HEK293 (cell line): ENCODE data around the gene QRICH1.

Experiments
- CTCF ChIA-PET: fragments of 350-600 bp; formaldehyde crosslinking; extraction: SDS; loops from one replicate; lab custom pipeline; 2021; ENCODE audit warnings: antibody characterized with exemption; lab: Yijun Ruan, JAX
- POLR2A ChIA-PET: fragments of 300-600 bp; formaldehyde crosslinking; extraction: SDS; loops from one replicate; lab custom pipeline; 2020; ENCODE audit warnings: antibody characterized with exemption, inconsistent platforms; lab: Yijun Ruan, JAX
- H3K27ac ChIP-seq: fragments of 200-500 bp; sonication (Bioruptor generic); 2 replicates; pipeline ENCODE4 v1.5.1; 2014; ENCODE audit warnings: low read depth, low read length, control low read depth, inconsistent platforms; ENCODE audit errors: extremely low read depth
- H3K36me3 ChIP-seq, 2 experiments: fragments of 200-500 bp in 1 of 2; sonication (Bioruptor generic) in 1 of 2; 1 replicate in 1 of 2; 2 replicates in 1 of 2; pipeline ENCODE4 v1.5.1; 2014 to 2017; ENCODE audit warnings: inconsistent platforms in 2 of 2, low read length in 2 of 2; ENCODE audit not compliant: control insufficient read depth in 2 of 2, insufficient read depth in 1 of 2
- H3K4me1 ChIP-seq: fragments of 200-500 bp; sonication (Bioruptor generic); 2 replicates; pipeline ENCODE4 v1.5.1; 2014; ENCODE audit warnings: mild to moderate bottlenecking, low read length, inconsistent platforms; ENCODE audit not compliant: control insufficient read depth, insufficient read depth
- H3K4me3 ChIP-seq: 2 replicates; pipeline ENCODE4 v1.5.1; 2011; ENCODE audit warnings: low read depth, mild to moderate bottlenecking, control low read depth, low read length, moderate library complexity
- H3K9me3 ChIP-seq: fragments of 200-500 bp; sonication (Bioruptor generic); 2 replicates; pipeline ENCODE4 v1.5.1; 2014; ENCODE audit warnings: low read depth, low read length, inconsistent platforms; ENCODE audit not compliant: control insufficient read depth, insufficient read depth
- FEZF1 ChIP-seq: fragments of 450-650 bp; formaldehyde crosslinking; IDR thresholded peaks from 2 replicates; pipeline ENCODE4 v1.5.1; 2016; ENCODE audit warnings: missing biosample characterization, missing genetic modification characterization
- GFI1B ChIP-seq: fragments of 450-650 bp; formaldehyde crosslinking; IDR thresholded peaks from 2 replicates; pipeline ENCODE4 v1.5.1; 2016; ENCODE audit warnings: missing biosample characterization, missing genetic modification characterization
- KLF1 ChIP-seq: fragments of 450-650 bp; formaldehyde crosslinking; IDR thresholded peaks from 2 replicates; pipeline ENCODE4 v1.5.1; 2016; ENCODE audit warnings: missing biosample characterization, missing genetic modification characterization
- PRDM1 ChIP-seq: fragments of 450-650 bp; formaldehyde crosslinking; IDR thresholded peaks from 2 replicates; pipeline ENCODE4; 2016; ENCODE audit warnings: missing biosample characterization, missing genetic modification characterization
- REPIN1 ChIP-seq: fragments of 450-650 bp; formaldehyde crosslinking; IDR thresholded peaks from 2 replicates; pipeline ENCODE4 v1.5.1; 2017; ENCODE audit warnings: missing biosample characterization, missing genetic modification characterization, low read depth
- SP7 ChIP-seq: fragments of 450-650 bp; formaldehyde crosslinking; IDR thresholded peaks from 2 replicates; pipeline ENCODE4 v1.5.1; 2016; ENCODE audit warnings: missing biosample characterization, missing genetic modification characterization
- TRIM28 ChIP-seq: IDR thresholded peaks from 2 replicates; pipeline ENCODE4 v1.6.1; 2011; ENCODE audit warnings: low read length, control low read depth, borderline replicate concordance
- ZBTB48 ChIP-seq: fragments of 450-650 bp; formaldehyde crosslinking; IDR thresholded peaks from 2 replicates; pipeline ENCODE4 v1.5.1; 2016; ENCODE audit warnings: missing biosample characterization, missing genetic modification characterization
- ZFP37 ChIP-seq: fragments of 450-650 bp; formaldehyde crosslinking; IDR thresholded peaks from 2 replicates; pipeline ENCODE4 v1.5.1; 2016; ENCODE audit warnings: missing biosample characterization, missing genetic modification characterization
- ZNF121 ChIP-seq: fragments of 450-650 bp; formaldehyde crosslinking; IDR thresholded peaks from 2 replicates; pipeline ENCODE4 v1.5.1; 2016; ENCODE audit warnings: missing biosample characterization, missing genetic modification characterization
- ZNF133 ChIP-seq: fragments of 450-650 bp; formaldehyde crosslinking; IDR thresholded peaks from 2 replicates; pipeline ENCODE4 v1.5.1; 2016; ENCODE audit warnings: missing biosample characterization, missing genetic modification characterization
- ZNF211 ChIP-seq: fragments of 450-650 bp; formaldehyde crosslinking; IDR thresholded peaks from 2 replicates; pipeline ENCODE4 v1.5.1; 2016; ENCODE audit warnings: low read depth, missing biosample characterization, missing genetic modification characterization
- ZNF274 ChIP-seq, 2 experiments: fragments of 200-500 bp in 1 of 2; fragments of 450-650 bp in 1 of 2; sonication (Bioruptor generic) in 1 of 2; formaldehyde crosslinking in 1 of 2; IDR thresholded peaks; 2 replicates each; pipeline versions ENCODE4 v1.5.1 to v1.6.1; 2014 to 2016; ENCODE audit warnings: borderline replicate concordance in 1 of 2, inconsistent platforms in 1 of 2, low read length in 1 of 2, missing biosample characterization in 1 of 2, missing genetic modification characterization in 1 of 2
- ZNF341 ChIP-seq: fragments of 450-650 bp; formaldehyde crosslinking; IDR thresholded peaks from 2 replicates; pipeline ENCODE4; 2016; ENCODE audit warnings: low read depth, missing biosample characterization, missing genetic modification characterization
- ZNF366 ChIP-seq: fragments of 450-650 bp; formaldehyde crosslinking; conservative IDR thresholded peaks from 2 replicates; pipeline ENCODE4 v1.5.1; 2016; ENCODE audit warnings: missing biosample characterization, missing genetic modification characterization
- ZNF510 ChIP-seq: fragments of 450-650 bp; formaldehyde crosslinking; IDR thresholded peaks from 2 replicates; pipeline ENCODE4 v1.5.1; 2018; ENCODE audit warnings: mild to moderate bottlenecking, missing genetic modification characterization, missing biosample characterization; ENCODE audit not compliant: insufficient replicate concordance
- ZNF529 ChIP-seq: fragments of 450-650 bp; formaldehyde crosslinking; IDR thresholded peaks from 2 replicates; pipeline ENCODE4 v1.5.1; 2017; ENCODE audit warnings: missing genetic modification characterization, missing biosample characterization; ENCODE audit not compliant: insufficient replicate concordance
- ZNF76 ChIP-seq: fragments of 450-650 bp; formaldehyde crosslinking; IDR thresholded peaks from 2 replicates; pipeline ENCODE4; 2016; ENCODE audit warnings: low read depth, missing biosample characterization, missing genetic modification characterization, borderline replicate concordance
- TF ChIP-seq, protein P1 (sequence below): fragments of 450-650 bp; formaldehyde crosslinking; IDR thresholded peaks from 2 replicates; pipeline ENCODE4 v1.5.1; 2016; ENCODE audit warnings: missing biosample characterization, missing genetic modification characterization, low read depth
- TF ChIP-seq, protein P2 (sequence below): fragments of 450-650 bp; formaldehyde crosslinking; IDR thresholded peaks from 2 replicates; pipeline ENCODE4 v1.5.1; 2017; ENCODE audit warnings: missing biosample characterization, missing genetic modification characterization
- TF ChIP-seq, protein P3 (sequence below): fragments of 450-650 bp; formaldehyde crosslinking; IDR thresholded peaks from 2 replicates; pipeline ENCODE4 v1.5.1; 2016; ENCODE audit warnings: missing biosample characterization, missing genetic modification characterization, borderline replicate concordance
- TF ChIP-seq, protein P4 (sequence below): fragments of 450-650 bp; formaldehyde crosslinking; IDR thresholded peaks from 2 replicates; pipeline ENCODE4 v1.5.1; 2016; ENCODE audit warnings: missing biosample characterization, missing genetic modification characterization

Gene QRICH1

DNA sequence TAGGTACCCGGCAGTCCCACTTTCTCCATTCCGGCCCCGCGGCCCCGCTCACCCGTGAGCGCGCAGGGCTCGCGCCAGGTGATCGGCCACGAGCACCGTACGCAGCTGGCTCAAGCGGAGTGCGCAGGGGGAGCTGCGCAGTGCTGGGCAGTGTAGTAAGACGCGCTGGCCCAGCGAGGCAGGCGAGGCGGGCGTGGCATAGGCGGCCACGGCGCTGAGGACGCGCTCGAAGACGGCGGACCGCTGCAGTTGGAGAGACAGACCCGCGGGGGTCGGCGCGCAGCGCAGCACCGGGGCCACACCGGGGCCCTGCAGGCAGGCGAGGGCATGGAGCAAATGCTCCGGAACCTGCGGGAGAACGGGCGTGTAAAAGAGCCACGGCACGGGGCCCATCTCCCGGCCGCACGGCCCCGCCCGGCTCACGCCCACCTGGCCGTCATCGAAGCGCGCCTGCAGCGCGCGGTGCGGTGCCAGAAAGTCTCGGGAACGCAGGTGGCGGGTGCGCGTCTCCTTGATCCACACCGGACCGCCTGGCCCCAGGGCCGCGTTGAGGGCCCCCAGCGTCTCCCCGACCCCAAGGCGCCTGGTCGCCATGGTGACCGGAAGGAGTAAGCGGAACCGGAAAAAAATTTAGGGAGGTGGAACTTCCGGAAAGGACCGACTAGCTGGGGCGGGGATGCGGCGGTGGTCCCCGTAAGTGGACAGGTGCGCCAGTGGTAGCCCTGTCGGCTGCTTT lies 75.7 kb downstream of the QRICH1 start, which contains the start of gene DALRD3 (continued):
- TF ChIP-seq, protein P1, sequence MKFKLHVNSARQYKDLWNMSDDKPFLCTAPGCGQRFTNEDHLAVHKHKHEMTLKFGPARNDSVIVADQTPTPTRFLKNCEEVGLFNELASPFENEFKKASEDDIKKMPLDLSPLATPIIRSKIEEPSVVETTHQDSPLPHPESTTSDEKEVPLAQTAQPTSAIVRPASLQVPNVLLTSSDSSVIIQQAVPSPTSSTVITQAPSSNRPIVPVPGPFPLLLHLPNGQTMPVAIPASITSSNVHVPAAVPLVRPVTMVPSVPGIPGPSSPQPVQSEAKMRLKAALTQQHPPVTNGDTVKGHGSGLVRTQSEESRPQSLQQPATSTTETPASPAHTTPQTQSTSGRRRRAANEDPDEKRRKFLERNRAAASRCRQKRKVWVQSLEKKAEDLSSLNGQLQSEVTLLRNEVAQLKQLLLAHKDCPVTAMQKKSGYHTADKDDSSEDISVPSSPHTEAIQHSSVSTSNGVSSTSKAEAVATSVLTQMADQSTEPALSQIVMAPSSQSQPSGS, result no peak
- TF ChIP-seq, protein P2, sequence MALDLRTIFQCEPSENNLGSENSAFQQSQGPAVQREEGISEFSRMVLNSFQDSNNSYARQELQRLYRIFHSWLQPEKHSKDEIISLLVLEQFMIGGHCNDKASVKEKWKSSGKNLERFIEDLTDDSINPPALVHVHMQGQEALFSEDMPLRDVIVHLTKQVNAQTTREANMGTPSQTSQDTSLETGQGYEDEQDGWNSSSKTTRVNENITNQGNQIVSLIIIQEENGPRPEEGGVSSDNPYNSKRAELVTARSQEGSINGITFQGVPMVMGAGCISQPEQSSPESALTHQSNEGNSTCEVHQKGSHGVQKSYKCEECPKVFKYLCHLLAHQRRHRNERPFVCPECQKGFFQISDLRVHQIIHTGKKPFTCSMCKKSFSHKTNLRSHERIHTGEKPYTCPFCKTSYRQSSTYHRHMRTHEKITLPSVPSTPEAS (tag by site-specific recombination), result no peak; the same call in 1 of the 2 replicates
- TF ChIP-seq ZNF121 (tag by site-specific recombination) (peak; percentile 96), REPIN1 (no peak), SP7 (0 out of 2 replicates have a peak, but pooled peaks have one; percentile 22), GFI1B (tag by site-specific recombination) (no peak), TRIM28 (no peak), ZNF366 (tag by site-specific recombination) (no peak), ZBTB48 (0 out of 2 replicates have a peak, but pooled peaks have one; percentile 25), ZNF211 (tag by site-specific recombination) (no peak), FEZF1 (tag by site-specific recombination) (no peak), ZNF510 (tag by site-specific recombination) (no peak), ZFP37 (tag by site-specific recombination) (no peak), ZNF274 (IDR thresholded peaks at IDR 0.05; ENCODE audit: low read length) (no peak), ZNF274 (tag by site-specific recombination; IDR thresholded peaks at IDR 0.05; ENCODE audit: borderline replicate concordance) (no peak), ZNF341 (peak; percentile 39; the same call in 1 of the 2 replicates), ZNF76 (tag by site-specific recombination) (peak; percentile 39; the same call in 1 of the 2 replicates)
- TF ChIP-seq, protein P3, sequence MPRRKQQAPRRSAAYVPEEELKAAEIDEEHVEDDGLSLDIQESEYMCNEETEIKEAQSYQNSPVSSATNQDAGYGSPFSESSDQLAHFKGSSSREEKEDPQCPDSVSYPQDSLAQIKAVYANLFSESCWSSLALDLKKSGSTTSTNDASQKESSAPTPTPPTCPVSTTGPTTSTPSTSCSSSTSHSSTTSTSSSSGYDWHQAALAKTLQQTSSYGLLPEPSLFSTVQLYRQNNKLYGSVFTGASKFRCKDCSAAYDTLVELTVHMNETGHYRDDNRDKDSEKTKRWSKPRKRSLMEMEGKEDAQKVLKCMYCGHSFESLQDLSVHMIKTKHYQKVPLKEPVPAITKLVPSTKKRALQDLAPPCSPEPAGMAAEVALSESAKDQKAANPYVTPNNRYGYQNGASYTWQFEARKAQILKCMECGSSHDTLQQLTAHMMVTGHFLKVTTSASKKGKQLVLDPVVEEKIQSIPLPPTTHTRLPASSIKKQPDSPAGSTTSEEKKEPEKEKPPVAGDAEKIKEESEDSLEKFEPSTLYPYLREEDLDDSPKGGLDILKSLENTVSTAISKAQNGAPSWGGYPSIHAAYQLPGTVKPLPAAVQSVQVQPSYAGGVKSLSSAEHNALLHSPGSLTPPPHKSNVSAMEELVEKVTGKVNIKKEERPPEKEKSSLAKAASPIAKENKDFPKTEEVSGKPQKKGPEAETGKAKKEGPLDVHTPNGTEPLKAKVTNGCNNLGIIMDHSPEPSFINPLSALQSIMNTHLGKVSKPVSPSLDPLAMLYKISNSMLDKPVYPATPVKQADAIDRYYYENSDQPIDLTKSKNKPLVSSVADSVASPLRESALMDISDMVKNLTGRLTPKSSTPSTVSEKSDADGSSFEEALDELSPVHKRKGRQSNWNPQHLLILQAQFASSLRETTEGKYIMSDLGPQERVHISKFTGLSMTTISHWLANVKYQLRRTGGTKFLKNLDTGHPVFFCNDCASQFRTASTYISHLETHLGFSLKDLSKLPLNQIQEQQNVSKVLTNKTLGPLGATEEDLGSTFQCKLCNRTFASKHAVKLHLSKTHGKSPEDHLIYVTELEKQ (tag by site-specific recombination), result no peak
- TF ChIP-seq, all 188 proteins: peak for 42

DNA sequence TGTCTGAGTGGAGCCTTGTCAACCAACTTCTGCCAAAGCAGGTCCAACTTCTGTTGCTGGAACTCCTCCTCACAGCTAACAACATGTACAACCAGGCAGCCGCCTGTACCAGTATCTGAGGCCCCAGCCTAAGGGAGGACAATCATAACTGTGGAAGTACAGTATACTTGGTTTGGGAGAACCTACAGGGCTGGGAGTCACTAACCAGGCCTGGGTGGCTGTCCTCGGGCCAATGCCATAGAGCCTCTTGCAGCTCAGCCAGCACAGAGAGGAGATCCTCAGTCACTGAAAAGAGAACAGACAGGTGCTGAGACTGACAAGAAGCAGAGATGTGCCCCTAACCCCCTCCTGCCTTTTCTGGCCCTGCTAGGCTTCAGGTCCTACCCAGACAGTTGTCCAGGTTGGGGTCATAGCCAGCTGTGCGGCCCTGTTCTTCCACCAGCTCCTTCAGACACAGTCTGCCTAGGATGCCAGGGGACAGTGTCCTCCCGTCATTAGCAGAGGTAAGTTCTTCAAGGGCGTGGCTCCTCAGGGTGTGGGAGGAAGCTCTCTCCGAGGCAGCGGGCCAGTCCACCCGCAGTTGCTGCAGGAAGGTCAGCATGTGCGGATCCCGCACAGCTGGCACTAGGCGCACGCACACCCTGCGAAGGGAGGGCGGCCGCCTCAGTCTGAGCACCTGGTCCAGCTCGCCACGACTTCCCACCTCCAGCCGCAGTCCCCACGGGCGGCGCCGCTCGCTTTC lies 76.5 kb downstream of the QRICH1 start:
- POLR2A ChIA-PET, result interaction anchor here (1.2 to 10.4 kb wide), 7 partner anchors 10 to 300 kb away, joined by 3 to 141 read pairs (median 6); partner anchors contain the start of genes IMPDH2, IP6K2, P4HTM and QRICH1
- no peaks in the 10 kb centered on the region for H3K4me1 ChIP-seq
- H3K4me3 ChIP-seq, result peak overlapping the region; percentile 80
- H3K36me3 ChIP-seq, result peaks cover 0 to 46% of the 10 kb centered on the region in 2 experiments; a peak in 1 of 3 replicates
- CTCF ChIA-PET, result interaction anchor here (0.6 to 1.5 kb wide), 5 partner anchors 9 to 458 kb away, joined by 3 to 8 read pairs (median 3); no protein-coding TSS in a partner anchor
- peak overlapping the region; percentile 47; the same call in 1 of the 2 replicates for H3K27ac ChIP-seq
- H3K9me3 ChIP-seq, result no peaks in the 10 kb centered on the region
- peak; percentile 19; the same call in 1 of the 2 replicates for TF ChIP-seq KLF1
- TF ChIP-seq PRDM1, result peak; percentile 27; the same call in 1 of the 2 replicates
- TF ChIP-seq, protein P4, sequence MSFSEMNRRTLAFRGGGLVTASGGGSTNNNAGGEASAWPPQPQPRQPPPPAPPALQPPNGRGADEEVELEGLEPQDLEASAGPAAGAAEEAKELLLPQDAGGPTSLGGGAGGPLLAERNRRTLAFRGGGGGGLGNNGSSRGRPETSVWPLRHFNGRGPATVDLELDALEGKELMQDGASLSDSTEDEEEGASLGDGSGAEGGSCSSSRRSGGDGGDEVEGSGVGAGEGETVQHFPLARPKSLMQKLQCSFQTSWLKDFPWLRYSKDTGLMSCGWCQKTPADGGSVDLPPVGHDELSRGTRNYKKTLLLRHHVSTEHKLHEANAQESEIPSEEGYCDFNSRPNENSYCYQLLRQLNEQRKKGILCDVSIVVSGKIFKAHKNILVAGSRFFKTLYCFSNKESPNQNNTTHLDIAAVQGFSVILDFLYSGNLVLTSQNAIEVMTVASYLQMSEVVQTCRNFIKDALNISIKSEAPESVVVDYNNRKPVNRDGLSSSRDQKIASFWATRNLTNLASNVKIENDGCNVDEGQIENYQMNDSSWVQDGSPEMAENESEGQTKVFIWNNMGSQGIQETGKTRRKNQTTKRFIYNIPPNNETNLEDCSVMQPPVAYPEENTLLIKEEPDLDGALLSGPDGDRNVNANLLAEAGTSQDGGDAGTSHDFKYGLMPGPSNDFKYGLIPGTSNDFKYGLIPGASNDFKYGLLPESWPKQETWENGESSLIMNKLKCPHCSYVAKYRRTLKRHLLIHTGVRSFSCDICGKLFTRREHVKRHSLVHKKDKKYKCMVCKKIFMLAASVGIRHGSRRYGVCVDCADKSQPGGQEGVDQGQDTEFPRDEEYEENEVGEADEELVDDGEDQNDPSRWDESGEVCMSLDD, result no peak
- TF ChIP-seq, protein P2 (tag by site-specific recombination), result peak; percentile 63
- peak; percentile 74 for TF ChIP-seq ZNF133 (tag by site-specific recombination)
- TF ChIP-seq ZNF529, result no peak
